ENCODE results near the gene ADCY5. TPM values are rescaled to one million over a fixed set of nuclear protein-coding genes. Genes with fewer than 3 reads are reported as not detected.

ADCY5 gene
- polyA plus RNA-seq, 1 donor = 10.6 TPM

DNA sequence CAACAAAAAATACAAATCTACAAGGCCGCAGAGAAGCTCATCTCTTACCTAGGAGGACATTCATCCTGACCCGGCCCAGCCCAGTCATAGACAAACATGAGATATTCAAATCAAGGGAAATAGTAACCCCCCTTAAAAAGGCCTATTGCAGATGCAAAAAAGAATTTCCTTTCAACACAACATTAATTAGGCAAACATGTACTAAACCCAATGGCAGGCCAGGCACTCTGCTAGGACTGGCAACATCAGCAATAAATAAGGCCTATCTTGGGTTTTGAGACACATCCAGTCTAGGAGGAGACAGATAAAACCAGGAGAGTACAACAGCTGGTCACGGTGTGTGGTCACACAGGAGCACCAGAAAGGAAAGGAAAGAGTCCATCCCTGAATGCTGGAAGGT, 61.4 kb downstream of the ADCY5 start:
- DNase-seq = no peak

DNA sequence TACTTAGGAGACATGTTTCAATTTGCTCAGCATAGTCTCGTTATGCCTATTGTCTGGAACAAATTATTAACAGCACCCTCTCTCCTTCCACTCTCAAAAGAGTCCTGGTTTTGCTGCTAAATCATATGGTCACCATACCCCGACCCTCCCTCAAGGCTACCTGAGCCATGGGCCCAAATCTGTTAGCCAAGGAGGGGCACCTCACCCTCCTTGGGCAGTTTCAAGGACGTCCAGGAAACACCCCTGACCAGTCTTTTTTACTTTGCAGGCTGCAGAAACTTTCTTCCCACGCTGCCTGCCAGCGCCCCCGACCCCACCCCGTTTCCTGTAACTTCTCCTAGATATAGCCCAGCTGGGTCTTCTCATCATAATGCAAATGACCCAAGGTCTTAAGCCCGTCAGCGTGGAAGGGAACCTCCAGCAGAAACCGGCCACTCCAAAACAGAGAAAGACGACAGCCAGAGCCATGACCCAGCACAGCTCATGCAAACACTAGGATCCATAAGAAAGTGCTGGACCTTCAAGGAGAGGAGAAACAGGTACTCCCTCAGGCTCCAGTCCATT, 62.3 kb downstream of the ADCY5 start:
- DNase-seq = peak; percentile 71

DNA sequence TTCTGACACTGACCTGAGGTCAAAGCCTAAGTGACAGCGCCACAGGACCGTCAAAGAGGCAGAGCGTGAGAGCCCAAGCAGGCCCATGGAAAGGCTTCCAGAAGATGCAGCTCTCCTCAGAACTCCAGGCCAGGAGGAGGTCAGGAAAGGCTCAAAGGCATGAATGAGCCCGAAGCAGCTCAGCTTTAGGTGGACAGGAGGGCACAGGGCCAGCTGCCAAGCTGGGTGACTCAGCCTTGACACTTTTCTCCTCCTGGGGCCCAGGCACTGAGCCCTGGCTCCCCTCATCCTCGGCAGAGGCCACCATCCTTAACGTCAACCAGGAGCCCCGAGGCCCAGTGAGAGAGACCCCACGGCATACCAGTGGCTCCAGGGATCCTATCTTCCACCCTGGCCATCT, 62.9 kb downstream of the ADCY5 start:
- DNase-seq = no peak

DNA sequence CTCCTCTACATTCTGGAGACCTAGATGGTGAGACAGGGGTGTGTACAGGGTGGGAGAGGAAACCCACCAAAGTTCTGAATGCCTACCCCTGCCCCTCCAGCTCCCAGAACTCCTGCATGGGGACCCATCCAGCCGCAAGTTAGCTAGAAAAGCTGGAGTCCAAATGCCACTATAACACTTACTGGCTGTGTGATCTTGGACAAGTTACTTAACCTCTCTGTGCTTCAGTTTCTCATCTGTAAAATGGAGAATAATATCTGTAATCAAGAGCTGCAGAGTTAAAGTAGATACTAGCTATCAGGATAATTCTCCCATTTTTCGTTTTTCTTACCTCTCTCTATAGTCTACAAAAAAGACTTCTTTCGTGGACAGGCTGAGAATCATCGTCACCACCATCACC, 63.4 kb downstream of the ADCY5 start:
- DNase-seq = no peak

DNA sequence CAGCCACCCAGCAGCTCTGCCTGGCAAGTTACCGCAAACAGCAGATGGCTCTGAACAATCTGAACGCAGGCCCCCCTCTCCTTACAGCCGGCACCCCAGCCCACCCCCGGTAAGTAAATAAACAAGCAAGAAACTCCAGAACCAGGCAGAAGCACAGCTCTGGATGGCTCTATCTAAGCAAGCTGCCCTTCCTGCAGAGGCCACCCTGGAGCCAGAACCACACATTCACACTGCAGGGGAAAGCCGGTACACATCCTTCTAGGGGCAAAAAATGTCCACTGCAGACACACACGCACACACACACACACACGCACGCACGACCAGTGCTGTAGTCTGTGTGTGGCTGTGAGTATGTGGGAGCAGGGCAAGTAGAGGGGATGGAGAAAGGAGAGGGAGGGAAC, 63.9 kb downstream of the ADCY5 start:
- no peak for DNase-seq

DNA sequence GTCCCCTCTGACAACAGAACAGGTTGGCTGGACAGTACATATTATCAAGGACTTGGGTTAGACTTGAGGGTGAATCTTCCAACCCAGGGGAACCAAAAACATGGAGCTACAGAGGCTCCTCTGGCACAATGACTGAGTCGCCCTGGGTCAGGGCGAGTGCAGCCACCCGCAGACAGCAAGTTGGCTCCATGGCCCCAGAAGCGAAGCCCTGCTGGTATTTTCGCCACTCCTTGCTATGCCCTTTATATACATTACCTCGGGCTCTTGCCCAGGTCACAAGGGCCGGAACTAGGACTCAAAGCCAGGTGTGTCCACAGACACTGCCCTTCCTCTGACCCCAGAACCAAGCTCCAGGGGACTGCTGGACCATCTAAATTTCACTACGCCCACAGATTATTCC, 64.6 kb downstream of the ADCY5 start:
- no peak for DNase-seq

DNA sequence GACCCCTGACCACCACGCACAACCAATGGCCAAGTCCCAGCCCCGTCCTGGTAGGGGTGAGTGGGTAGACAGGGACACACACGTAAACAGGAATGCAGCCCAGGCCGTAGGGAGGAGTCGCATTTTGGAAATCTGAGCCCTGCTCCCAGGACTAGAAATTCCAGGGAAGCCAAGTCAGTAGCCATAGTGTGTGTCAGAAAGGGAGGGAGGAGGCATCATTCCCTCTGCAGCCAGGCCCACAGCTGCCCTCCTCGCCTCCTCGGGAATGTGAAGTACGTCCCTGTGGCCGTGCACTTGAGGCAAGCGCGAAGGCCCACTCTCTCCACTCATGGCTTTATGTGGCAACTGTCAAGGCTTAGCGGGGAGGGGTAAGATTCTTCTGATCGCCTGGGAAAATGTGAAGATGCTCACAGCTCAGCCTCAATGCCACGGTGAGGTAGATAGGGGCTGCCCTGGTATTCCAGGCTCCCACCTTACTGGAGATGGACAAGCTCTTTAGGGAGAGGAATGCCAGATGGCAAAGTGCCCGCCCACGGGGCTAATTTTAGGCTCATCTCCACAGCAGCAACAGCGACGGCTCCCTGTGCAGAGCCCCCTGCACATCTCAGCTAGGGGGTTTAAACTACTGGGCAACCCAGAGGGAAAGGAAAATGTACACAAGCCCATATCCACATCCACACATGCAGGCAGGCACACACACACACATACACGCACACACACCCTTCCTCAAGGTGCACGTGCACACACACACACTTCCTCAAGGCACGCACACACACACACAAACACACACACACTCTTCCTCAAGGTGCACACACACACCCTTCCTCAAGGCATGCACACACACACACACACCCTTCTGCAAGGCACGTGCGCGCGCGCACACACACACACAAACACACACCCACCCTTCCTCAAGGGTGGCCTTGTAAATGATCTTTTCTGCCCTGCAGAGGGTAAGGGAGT, 65.5 kb downstream of the ADCY5 start:
- DNase-seq = no peak

DNA sequence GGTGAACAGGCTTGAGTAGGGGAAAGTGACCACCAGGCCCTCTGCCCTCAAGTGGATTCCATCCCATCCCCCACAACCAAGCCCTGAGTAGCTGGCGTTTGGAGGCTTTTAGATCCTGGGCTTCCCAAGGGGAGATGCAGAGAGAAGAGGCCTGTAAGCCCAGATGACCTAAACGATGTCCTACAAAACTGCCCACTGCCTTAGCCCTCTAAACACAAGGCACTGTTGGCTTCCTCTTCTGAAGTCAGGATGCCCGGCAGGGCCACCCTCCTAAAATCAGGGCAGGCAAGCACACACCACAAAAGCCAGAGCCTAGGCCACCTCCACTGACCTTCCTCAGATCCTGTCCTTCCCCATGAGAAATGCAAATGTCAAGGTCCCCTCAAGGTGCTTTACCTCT, 68.6 kb downstream of the ADCY5 start:
- no peak for DNase-seq

DNA sequence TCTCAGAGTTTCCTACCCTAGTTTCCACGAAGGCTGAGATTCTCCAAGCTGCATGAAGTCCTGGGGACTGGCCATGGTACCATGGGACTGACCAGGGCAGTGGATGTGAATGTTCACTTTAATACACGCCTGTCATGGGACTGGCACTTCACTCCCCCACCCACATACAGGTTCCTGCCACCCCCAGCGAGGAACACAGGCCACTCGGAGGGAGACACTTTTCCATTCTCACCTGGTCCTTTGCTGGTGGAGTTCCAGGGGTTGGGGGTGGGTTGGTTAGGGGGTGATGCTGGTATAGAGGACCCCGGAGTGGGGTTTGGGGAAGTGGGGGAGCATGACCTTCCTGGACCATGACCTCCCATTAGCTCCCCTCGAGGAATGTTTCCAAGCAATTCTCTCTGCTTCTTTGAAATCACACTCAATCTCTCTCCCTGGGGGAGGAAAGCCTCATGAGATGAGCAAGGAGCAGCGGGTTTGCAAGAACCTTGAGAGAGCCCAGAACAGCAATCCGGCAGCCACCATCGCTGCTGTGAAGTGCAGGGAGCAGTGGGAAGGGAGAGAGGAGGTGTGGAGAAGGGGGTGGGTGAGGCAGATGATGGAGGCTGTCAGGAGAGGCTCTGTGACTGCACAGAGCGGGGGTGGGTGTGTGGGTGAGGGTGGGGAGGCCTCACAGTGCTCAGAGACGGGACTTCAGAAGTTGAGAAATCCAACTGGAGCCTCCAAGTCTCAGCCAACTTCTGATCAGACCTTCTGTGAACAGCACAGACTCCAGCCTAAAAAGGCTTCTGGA, 69.7 kb downstream of the ADCY5 start:
- no peak for DNase-seq

DNA sequence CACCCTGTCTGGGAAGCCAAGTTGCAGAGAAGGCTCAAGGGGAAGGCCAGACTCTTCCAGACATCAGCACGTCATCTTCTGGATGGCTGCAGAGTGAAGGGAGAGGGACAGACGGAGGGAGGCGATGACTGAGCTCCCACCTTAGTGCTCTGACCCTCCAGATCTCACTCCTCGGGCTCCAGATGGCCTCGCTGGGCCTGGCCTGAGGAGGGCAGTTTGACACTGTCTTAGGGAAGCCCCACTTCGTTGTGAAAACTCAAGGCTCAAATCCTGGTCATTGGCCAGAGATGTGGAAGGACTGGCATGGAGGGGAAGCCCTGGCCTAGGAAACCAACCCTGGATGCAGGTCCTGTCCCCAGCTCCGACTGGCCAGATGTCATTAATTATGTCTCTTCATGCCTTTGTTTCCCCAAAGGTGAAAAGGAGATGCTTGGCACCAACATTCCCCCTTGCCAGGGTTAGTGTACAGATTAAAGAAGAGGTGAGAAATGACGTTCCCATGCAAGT, 70.4 kb downstream of the ADCY5 start:
- DNase-seq = no peak

DNA sequence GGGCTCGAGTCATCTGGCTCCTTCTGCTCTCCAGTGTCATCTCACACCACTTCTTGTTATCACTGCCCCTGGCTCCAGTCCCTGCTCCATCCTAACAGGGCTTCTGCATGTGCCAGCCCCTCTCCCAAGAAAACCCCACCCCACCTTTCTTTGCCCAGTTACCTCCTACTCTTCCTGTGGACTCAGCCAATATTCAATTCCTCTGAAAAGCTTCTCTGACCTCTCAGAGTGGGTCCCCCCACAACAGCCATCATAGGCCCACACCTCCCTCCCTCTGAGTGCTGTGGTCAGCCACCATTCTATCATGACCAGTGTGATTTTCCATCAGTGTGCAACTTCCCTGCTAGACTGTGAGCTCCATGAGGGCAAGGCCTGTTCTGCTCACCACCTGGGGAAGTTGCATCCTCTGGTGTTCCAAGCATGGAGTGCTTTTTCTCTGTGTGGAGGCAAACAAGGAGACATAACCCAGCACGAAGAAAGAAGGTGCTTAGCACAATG, 71.6 kb downstream of the ADCY5 start:
- DNase-seq = no peak

DNA sequence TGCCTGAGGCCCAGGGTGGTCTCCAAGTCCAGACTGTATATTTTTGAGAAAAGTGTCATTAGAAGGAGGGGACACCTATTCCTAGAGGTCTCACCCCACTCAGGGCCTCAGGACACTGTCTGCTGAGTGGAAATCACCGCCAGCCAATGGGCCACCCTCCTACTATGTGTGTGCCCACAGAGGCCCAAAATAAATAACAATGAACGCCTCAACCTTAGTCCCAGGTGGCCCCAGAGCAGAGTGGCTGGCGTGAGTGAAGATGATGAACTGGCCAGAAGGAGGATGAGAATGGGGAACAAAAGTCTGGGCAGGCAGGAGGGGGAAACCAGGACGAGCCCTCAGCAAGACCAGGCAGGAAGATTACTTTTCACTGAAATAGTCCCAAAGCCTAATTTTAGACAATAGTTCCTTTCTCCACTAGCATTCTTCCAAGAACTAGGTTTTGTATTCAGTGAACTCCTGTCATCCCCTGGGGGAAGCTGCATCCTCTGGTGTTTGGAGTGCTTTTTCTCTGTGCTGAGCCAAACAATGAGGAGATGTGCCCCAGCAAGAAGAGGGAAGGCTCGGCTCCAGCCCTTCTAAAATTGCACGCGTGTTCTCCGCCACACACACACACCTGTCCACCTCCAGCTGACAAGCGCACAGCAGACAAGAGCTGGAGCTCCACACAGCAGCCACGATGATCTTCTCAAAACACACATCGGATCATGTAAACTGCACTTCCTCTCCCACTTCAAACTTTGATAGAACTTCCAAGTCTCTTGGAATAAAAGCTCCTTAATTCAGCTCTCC, 72.2 kb downstream of the ADCY5 start:
- DNase-seq = no peak

DNA sequence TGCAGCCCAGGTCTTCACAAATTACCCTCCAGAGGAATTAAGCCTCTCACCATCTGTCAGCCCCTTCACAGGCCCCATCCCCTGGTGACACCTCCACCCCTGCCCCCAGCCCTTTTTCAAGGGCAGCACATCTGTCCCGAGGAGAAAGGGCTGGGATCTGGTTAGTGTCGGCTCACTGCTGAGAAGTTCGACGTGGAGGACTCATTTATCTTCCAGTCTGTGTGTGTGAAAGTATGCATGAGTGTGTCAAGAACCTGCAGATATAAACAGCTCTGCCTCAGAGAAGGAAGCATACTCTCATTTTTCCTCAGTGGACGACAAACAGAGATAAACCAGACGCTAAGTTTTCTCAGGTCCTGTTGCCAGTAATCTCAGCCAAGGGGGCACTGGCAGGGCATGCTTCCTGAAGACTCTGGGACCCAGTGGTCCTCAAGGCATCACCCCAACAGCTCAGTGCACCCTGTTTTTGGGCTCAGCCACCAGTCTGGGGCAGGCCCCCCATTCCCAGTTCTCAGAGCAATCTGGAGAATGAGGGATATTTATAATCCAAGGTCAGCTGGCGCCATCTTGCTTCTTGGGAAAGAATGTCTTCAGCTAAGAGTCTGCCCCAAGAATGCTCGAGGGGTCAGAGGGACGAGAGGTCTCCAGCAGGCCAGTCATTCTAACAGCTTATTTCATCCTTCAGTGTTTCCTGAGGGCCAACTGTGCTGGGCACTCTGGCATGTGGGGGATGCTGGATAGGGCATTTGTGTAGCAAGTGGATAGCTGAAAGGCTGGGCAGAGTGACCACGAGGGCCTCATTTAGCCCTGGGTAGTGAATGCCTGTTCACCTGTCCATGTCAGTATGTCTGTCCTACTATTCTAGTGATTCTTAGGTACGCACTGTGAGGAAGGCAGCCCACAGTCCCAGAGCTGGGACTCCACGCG, 73.6 kb downstream of the ADCY5 start:
- no peak for DNase-seq

DNA sequence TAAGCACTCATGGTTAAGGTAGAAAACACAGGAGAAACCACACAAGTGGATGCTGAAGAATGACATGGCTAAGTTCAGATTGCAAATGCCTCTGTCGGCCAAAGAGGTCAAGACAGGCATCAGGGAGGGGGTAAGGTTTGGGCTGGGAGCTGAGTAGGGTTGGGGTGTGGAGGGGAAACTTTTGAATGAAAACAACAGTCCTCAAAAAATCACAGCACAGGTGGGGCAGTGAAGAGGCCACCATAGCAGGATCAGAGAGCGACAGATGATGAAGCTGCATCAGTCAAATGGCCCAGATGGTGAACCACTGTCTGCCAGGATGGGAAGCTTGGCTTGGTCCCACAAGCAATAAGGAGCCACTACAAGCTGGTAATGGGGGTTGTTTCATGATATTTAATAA, 74.9 kb downstream of the ADCY5 start:
- DNase-seq = no peak

DNA sequence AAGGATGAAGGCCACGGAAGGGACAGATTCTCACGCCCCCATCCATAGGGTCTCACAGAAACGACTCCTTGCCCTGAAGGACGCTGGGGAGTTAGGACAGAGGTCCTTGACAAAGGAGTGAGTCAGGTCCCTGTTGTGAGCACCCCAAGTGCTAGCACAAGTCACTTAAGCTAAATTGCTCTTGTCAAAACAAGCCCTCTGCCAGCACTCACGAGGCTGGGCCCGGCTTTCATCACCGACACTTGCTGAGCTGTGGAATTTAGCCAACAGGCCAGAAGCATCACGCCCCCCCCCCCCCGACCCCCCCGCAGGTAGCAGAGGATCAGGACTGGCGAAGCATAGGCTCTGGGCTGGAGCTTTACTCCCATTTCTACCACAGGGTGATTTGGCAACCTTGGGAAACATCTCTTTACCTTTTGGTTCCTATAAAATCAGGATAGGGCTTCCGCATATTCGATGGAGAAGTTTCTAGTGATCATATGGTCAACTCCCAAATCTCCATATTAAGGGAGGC, 75.4 kb downstream of the ADCY5 start:
- DNase-seq = no peak

DNA sequence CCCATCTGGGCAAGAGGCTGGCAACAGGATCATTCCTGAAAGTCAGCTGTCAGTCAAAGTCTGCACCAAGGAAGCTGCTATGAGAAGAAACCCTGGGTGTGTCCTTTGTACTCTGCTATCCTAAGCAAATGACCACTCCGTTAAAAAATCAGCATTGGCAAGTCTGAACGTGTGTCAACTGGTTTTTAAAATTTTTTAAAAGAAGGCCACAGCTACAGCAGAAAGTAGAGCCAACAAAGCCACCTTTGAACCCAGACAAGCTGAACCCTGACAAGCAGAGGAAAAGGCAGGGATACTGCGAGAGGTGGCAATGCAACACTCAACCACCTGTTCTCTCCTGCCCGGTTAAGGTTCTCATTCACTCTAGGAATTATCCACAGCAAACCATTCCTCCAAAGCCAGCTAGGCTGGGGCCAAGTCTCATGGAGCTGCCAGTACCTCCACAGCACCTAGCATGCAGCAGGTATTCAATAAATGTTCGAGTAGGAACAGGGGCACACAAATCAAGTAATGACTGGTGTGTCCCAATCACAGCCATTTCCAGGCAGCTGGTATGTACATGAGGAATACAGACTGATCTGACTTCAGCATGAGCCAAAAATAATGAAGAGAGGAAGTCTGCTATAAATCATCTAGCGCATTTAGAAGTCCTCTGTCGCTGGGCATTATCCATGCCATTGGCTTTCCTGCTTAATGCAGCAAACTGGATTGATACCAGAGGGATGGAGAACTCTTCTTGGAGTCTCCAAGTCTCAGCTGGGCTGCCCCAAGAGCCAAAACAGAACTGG, 76.0 kb downstream of the ADCY5 start:
- no peak for DNase-seq

DNA sequence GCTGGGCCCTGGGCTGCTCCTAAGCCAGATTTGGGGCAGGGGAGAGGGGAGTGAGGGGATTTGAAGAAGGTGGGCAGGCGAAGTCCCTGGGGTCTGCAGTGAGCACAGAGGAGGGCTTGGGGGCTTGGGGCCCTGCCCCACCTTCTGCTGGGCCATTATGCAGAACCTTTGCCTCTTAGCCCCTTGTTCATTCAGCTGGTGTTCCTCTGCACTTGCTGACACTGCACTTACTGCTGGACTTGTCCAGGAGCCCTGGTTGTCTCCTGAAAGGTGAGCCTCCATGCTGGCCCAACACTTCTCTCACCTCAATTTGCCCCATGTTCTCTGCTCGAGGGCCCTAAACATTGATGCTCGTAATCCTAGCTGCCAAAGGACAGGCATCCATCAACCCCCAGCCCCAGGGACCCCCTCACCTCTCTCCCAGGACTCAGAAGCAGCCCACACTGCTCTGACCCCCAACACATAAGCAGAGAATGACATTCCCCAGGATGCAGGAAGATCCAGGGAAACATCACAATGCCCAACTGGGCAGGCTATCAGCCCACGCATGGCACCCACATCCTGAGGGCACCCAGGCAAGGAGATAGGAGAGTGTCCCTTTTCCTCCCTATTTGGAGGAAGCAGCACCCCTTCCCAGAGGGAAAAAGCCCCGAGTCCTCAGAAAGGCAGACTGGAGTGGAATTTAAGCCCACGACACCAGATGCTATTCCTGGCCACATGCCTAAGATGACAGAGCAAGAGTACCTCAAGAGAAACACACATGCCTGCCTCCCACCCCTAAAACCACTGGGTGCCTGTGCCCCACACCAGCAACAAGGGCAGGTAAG, 76.8 kb downstream of the ADCY5 start:
- DNase-seq = no peak

DNA sequence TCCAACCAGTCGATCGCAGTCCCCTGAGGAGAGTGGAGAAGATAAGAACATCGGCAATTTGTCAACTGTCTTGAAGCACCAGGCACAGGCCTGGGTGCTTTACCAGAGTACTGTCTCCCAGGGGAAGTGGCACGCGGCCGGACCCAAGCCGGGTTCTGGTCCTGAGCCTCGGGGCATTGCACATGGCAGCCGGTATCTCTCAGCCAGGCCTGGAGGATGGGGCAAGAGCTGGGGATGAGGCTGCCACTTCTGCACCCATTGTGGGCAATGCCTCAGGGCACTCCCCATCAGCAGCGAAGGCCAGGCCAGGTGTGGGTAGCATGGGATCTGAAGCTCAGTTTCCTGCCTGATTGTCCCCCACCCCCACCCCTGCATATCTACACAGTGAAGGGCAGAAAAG, 77.5 kb downstream of the ADCY5 start:
- DNase-seq = no peak

DNA sequence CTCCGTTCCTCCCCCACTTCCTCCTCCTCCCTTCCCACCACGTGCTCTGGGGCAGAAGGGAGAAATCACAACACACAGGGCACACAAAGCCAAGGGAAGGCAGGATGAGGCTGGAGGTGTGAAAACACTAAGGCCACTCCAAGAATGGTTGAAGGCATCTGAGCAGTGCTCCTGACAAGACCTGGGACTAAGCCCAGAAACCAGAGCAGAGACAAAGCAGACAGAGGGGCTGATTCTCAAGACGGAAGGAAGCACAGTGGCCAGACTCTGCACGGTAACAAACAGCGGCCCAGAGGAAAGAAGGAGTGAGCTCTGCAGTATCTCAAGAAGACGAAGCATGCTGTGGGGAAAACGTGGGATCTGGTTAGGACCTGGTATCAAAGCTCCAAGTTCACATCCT, 78.1 kb downstream of the ADCY5 start:
- no peak for DNase-seq

Measured in left kidney (tissue), 2 donors.